ENCODE data around the gene CCDC170.

- no peak for TF ChIP-seq CTCF (IDR thresholded peaks at IDR 0.05; ENCODE audit: insufficient read depth, low read length)
- TF ChIP-seq POLR2AphosphoS5 (IDR thresholded peaks at IDR 0.05; ENCODE audit: low read depth), result no peak
Measured at GRCh38 chr6:151478670-151479069, 15.1 kb upstream of the CCDC170 start.

All from HL-60 (cell line).